Coronary artery (tissue), 2 donors: ENCODE data around the gene KIF25.
A peak's percentile ranks its signal among the peaks of the same experiment; 100 is the strongest.

Experiments
- DNase-seq: peaks from one replicate; pipeline ENCODE4 v3.0.0-alpha.2; 2017; ENCODE audit warnings: low spot score
- H3K27ac ChIP-seq, 2 donors: fragments of 200-600 bp; sonication (generic); one replicate each; pipeline ENCODE4 v1.5.1; 2016 to 2019
- H3K4me3 ChIP-seq: fragments of 200-600 bp; sonication (generic); 2 replicates; pipeline ENCODE4 v1.5.1; 2016; ENCODE audit warnings: mild to moderate bottlenecking, moderate library complexity
- CTCF ChIP-seq: fragments of 200-600 bp; sonication (generic); IDR thresholded peaks from one replicate; pipeline ENCODE4 v1.5.1; 2019; ENCODE audit warnings: antibody characterized with exemption

KIF25 gene

GRCh38 chr6:167979436-167980139 lies 17.9 kb upstream of the KIF25 start:
- Histone ChIP-seq H3K4me3 (no peak overlapping the region), H3K27ac (no peak overlapping the region)
- DNase-seq = peak; percentile 67
- no peak for TF ChIP-seq CTCF

- no peak overlapping the region for H3K4me3 ChIP-seq
- H3K27ac ChIP-seq = no peak overlapping the region
- DNase-seq = no peak
- TF ChIP-seq CTCF = no peak
Measured at GRCh38 chr6:167980911-167981580, 16.4 kb upstream of the KIF25 start.

- TF ChIP-seq CTCF = no peak
- Histone ChIP-seq H3K27ac (no peak overlapping the region), H3K4me3 (no peak overlapping the region)
- DNase-seq = no peak
Measured at GRCh38 chr6:167981916-167982462, 15.5 kb upstream of the KIF25 start.

- Histone ChIP-seq H3K27ac (no peak overlapping the region), H3K4me3 (no peak overlapping the region)
- TF ChIP-seq CTCF = no peak
- DNase-seq = peak; percentile 47
Measured at GRCh38 chr6:167984144-167984719, 13.2 kb upstream of the KIF25 start.

- TF ChIP-seq CTCF = no peak
- no peak overlapping the region for H3K27ac ChIP-seq
- peak; percentile 59 for DNase-seq
Measured at GRCh38 chr6:167984876-167985604, 12.4 kb upstream of the KIF25 start.

GRCh38 chr6:167985911-167986595 lies 11.4 kb upstream of the KIF25 start:
- H3K27ac ChIP-seq = no peak overlapping the region
- peak; percentile 57 for DNase-seq
- no peak for TF ChIP-seq CTCF
- H3K4me3 ChIP-seq = no peak overlapping the region

More at GRCh38 chr6:167984876-167985604, 12.4 kb upstream of the KIF25 start:
- no peak overlapping the region for H3K4me3 ChIP-seq
